Right lobe of liver (tissue), 4 donors: ENCODE measurements around the gene IVNS1ABP.

ENCODE experiments used
- POLR2A ChIP-seq: fragments of 450-650 bp; IDR thresholded peaks from one replicate; pipeline ENCODE4 v1.6.1; 2017; ENCODE audit warnings: antibody characterized with exemption, mild to moderate bottlenecking
- TF ChIP-seq, protein P1 (sequence below), 4 donors: fragments of 200-600 bp in 3 of 4; fragments of 450-650 bp in 1 of 4; IDR thresholded peaks; one replicate each; pipeline versions ENCODE4 v1.5.1 to v1.8.0; 2016 to 2022; ENCODE audit warnings: antibody characterized with exemption in 4 of 4, mild to moderate bottlenecking in 2 of 4
- donor health status: DM: no; HTN: no; CAD: no.
- donor health status: DM: no; HTN: no; CAD: no.
- donor health status: DM: no; HTN: yes; CAD: no.

- TF ChIP-seq POLR2A = no peak
- TF ChIP-seq, protein P1, sequence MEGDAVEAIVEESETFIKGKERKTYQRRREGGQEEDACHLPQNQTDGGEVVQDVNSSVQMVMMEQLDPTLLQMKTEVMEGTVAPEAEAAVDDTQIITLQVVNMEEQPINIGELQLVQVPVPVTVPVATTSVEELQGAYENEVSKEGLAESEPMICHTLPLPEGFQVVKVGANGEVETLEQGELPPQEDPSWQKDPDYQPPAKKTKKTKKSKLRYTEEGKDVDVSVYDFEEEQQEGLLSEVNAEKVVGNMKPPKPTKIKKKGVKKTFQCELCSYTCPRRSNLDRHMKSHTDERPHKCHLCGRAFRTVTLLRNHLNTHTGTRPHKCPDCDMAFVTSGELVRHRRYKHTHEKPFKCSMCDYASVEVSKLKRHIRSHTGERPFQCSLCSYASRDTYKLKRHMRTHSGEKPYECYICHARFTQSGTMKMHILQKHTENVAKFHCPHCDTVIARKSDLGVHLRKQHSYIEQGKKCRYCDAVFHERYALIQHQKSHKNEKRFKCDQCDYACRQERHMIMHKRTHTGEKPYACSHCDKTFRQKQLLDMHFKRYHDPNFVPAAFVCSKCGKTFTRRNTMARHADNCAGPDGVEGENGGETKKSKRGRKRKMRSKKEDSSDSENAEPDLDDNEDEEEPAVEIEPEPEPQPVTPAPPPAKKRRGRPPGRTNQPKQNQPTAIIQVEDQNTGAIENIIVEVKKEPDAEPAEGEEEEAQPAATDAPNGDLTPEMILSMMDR (IDR thresholded peaks at IDR 0.05) = no peak
Measured at GRCh38 chr1:185350027-185350442, 33.0 kb upstream of the IVNS1ABP start.
